KMS-11 (cell line): Measurements from ENCODE around the gene SLC35F3.

Experiments
- H2AFZ ChIP-seq: fragments of 200-600 bp; sonication (generic); 2 replicates; pipeline ENCODE4 v1.6.1; 2016; ENCODE audit warnings: antibody characterized with exemption, mixed run types, low read depth
- H3K27ac ChIP-seq: fragments of 200-600 bp; sonication (generic); 2 replicates; pipeline ENCODE4 v1.6.1; 2016; ENCODE audit warnings: mild to moderate bottlenecking, mixed run types
- H3K27me3 ChIP-seq: fragments of 200-600 bp; sonication (generic); 2 replicates; pipeline ENCODE4 v1.6.1; 2017; ENCODE audit warnings: mild to moderate bottlenecking, low read depth, mixed run types, moderate library complexity; ENCODE audit not compliant: insufficient read depth
- H3K36me3 ChIP-seq: fragments of 200-600 bp; sonication (generic); 2 replicates; pipeline ENCODE4 v1.6.1; 2017; ENCODE audit warnings: mild to moderate bottlenecking, mixed run types; ENCODE audit not compliant: insufficient read depth
- H3K4me1 ChIP-seq: fragments of 200-600 bp; sonication (generic); 2 replicates; pipeline ENCODE4 v1.6.1; 2016; ENCODE audit warnings: mild to moderate bottlenecking, low read depth, mixed run types; ENCODE audit not compliant: poor library complexity, severe bottlenecking
- H3K4me2 ChIP-seq: fragments of 200-600 bp; sonication (generic); 2 replicates; pipeline ENCODE4 v1.7.0; 2016; ENCODE audit warnings: mild to moderate bottlenecking, mixed run types
- H3K4me3 ChIP-seq: fragments of 200-600 bp; sonication (generic); IDR thresholded peaks from 2 replicates; pipeline ENCODE4 v1.6.1; 2017; ENCODE audit warnings: low read depth, low read length, mixed read lengths; ENCODE audit not compliant: insufficient read depth
- H3K79me2 ChIP-seq: fragments of 200-600 bp; sonication (generic); 2 replicates; pipeline ENCODE4 v1.6.1; 2016; ENCODE audit warnings: low read depth, mixed run types; ENCODE audit not compliant: insufficient read depth
- H3K9ac ChIP-seq: fragments of 200-600 bp; sonication (generic); 2 replicates; pipeline ENCODE4 v1.6.1; 2016; ENCODE audit warnings: mild to moderate bottlenecking, mixed run types
- H4K20me1 ChIP-seq: fragments of 200-600 bp; sonication (generic); 2 replicates; pipeline ENCODE4 v1.6.1; 2016; ENCODE audit warnings: mild to moderate bottlenecking, mixed run types; ENCODE audit not compliant: insufficient read depth
- TF ChIP-seq, protein P1 (sequence below): fragments of 200-600 bp; sonication (generic); conservative IDR thresholded peaks from 2 replicates; pipeline ENCODE4 v1.6.1; 2017; ENCODE audit warnings: low read depth, mild to moderate bottlenecking, antibody characterized with exemption, low read length, moderate library complexity, mixed read lengths

The SLC35F3 gene

DNA sequence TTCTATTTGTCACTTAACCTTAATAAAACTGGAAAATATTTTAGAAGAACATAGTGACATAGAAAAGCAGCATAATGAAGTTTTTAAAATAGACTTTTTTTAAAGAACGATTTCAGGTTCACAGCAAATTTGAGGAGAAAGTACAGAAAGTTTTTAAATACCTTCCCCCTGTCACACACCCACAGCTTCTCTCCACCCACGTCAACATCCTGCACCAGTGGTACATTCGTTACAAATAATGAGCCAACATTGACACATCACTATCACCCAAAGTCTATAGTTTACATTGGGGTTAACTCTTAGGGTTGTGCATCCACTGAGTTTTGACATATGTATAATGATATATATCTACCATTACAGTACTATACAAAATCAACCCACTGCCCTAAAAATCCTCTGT lies 3.0 kb upstream of the SLC35F3 start:
- no peak overlapping the region for H2AFZ ChIP-seq
- no peak overlapping the region for H3K4me2 ChIP-seq
- H3K36me3 ChIP-seq: no peaks in the 10 kb centered on the region
- H3K79me2 ChIP-seq: no peaks in the 10 kb centered on the region
- H4K20me1 ChIP-seq: no peaks in the 10 kb centered on the region
- H3K27ac ChIP-seq: no peak overlapping the region
- H3K27me3 ChIP-seq: no peaks in the 10 kb centered on the region
- H3K4me3 ChIP-seq: no peak overlapping the region
- TF ChIP-seq, protein P1, sequence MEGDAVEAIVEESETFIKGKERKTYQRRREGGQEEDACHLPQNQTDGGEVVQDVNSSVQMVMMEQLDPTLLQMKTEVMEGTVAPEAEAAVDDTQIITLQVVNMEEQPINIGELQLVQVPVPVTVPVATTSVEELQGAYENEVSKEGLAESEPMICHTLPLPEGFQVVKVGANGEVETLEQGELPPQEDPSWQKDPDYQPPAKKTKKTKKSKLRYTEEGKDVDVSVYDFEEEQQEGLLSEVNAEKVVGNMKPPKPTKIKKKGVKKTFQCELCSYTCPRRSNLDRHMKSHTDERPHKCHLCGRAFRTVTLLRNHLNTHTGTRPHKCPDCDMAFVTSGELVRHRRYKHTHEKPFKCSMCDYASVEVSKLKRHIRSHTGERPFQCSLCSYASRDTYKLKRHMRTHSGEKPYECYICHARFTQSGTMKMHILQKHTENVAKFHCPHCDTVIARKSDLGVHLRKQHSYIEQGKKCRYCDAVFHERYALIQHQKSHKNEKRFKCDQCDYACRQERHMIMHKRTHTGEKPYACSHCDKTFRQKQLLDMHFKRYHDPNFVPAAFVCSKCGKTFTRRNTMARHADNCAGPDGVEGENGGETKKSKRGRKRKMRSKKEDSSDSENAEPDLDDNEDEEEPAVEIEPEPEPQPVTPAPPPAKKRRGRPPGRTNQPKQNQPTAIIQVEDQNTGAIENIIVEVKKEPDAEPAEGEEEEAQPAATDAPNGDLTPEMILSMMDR: no peak
- no peak overlapping the region for H3K9ac ChIP-seq
- H3K4me1 ChIP-seq: peaks cover 17% of the 10 kb centered on the region

DNA sequence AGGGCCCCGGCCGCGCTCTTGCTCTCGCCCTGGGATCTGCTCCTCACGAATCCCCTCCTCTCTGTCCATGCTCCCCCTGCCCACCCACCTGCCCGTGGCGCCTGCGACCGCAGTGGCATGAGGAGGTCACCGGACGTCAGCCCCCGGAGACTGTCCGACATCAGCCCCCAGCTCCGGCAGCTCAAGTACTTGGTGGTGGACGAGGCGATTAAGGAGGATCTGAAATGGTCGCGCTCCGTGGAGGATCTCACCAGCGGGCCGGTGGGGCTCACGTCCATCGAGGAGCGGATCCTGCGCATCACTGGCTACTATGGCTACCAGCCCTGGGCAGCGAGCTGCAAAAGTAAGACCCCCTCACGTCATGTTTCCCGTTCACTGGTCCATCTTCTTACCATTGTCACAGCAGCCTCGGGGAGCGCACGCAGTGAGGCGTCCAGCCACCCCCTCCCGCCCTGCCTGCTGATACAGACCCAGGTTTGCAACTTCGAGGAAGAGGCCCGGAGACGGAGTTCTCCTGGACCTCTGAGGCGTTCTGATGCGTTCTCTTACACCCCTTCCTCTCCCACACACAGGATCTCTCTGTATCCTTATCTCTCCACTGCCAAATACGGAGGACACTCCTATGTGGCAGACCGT lies 1.1 kb downstream of the SLC35F3 start:
- TF ChIP-seq, protein P1: no peak
- no peaks in the 10 kb centered on the region for H4K20me1 ChIP-seq
- no peaks in the 10 kb centered on the region for H3K36me3 ChIP-seq
- no peak overlapping the region for H3K4me2 ChIP-seq
- H2AFZ ChIP-seq: no peak overlapping the region
- no peak overlapping the region for H3K27ac ChIP-seq
- H3K27me3 ChIP-seq: no peaks in the 10 kb centered on the region
- H3K9ac ChIP-seq: no peak overlapping the region
- H3K79me2 ChIP-seq: no peaks in the 10 kb centered on the region
- H3K4me1 ChIP-seq: no peaks in the 10 kb centered on the region
- no peak overlapping the region for H3K4me3 ChIP-seq

DNA sequence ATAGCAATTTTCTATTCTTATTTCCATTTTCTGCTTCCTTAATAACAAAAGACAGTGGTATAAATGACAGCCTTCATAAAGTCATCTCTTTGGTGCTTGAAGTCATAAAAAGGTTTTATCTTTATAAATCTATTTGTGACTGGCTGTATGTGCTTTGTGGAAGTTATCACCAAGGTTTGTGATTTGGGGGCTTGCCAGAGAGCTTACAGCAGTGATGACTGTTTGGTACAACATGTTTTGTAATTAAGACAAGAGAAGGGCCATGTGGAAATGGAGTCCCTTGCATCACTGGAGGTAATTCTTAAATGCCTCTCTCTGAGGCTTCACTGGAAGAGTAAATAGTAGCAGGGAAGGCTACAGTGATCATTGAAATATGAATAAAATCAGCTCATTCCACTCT lies 2.7 kb downstream of the SLC35F3 start:
- Histone ChIP-seq H3K9ac (no peak overlapping the region), H3K4me2 (no peak overlapping the region), H2AFZ (no peak overlapping the region), H3K4me1 (no peaks in the 10 kb centered on the region), H3K4me3 (no peak overlapping the region), H3K27ac (no peak overlapping the region), H3K36me3 (no peaks in the 10 kb centered on the region), H3K79me2 (no peaks in the 10 kb centered on the region), H3K27me3 (no peaks in the 10 kb centered on the region), H4K20me1 (no peaks in the 10 kb centered on the region)
- TF ChIP-seq, protein P1: no peak

DNA sequence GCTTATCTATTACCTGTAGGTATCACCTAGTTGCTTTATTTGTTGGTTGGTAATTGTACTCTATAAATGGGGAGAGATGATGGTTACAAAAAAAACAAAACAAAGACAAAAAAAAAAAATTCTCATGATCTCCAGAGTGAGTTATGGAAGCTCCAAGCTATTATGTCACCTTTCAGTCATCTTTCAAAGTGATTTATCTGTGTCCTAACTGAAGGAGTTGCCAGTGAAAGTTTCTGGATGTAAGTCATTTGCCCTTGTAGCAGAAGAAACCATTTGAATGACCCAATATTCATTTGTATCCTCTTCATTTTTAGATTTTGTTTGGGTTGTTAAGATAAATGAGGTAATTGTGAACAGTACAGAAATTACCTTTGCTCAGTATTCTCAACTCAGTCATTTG lies 3.6 kb downstream of the SLC35F3 start:
- Histone ChIP-seq H3K27me3 (no peaks in the 10 kb centered on the region), H3K36me3 (no peaks in the 10 kb centered on the region), H3K27ac (no peak overlapping the region), H2AFZ (no peak overlapping the region), H3K79me2 (no peaks in the 10 kb centered on the region), H3K4me1 (no peaks in the 10 kb centered on the region), H3K9ac (no peak overlapping the region), H3K4me2 (no peak overlapping the region), H4K20me1 (no peaks in the 10 kb centered on the region), H3K4me3 (no peak overlapping the region)
- TF ChIP-seq, protein P1: no peak
